Hepatocyte (in vitro differentiated cells): Measurements from ENCODE around the gene TNNC1. TPM values are rescaled to one million over a fixed set of nuclear protein-coding genes. Genes with fewer than 3 reads are reported as not detected.
A peak's percentile ranks its signal among the peaks of the same experiment; 100 is the strongest.

ENCODE experiments used
- DNase-seq: peaks from one replicate; pipeline ENCODE4 v3.0.0-alpha.2; 2016; ENCODE audit warnings: low spot score
- H2AFZ ChIP-seq: fragments of 200-600 bp; sonication (generic); 2 replicates; pipeline ENCODE4 v1.6.0; 2016; ENCODE audit warnings: antibody characterized with exemption, mild to moderate bottlenecking
- H3K27ac ChIP-seq: fragments of 200-600 bp; sonication (generic); 2 replicates; pipeline ENCODE4 v1.5.1; 2016; ENCODE audit warnings: mild to moderate bottlenecking
- H3K27me3 ChIP-seq: fragments of 200-600 bp; sonication (generic); 2 replicates; pipeline ENCODE4 v1.6.1; 2016
- H3K36me3 ChIP-seq: fragments of 200-600 bp; sonication (generic); replicated peaks from 2 replicates; pipeline ENCODE4 v1.5.1; 2016; ENCODE audit warnings: low read depth; ENCODE audit not compliant: insufficient read depth
- H3K4me1 ChIP-seq: fragments of 200-600 bp; sonication (generic); 2 replicates; pipeline ENCODE4 v1.5.1; 2016; ENCODE audit warnings: mild to moderate bottlenecking, moderate library complexity; ENCODE audit not compliant: insufficient read depth
- H3K4me2 ChIP-seq: fragments of 200-600 bp; sonication (generic); 2 replicates; pipeline ENCODE4 v1.6.0; 2016
- H3K4me3 ChIP-seq: fragments of 200-600 bp; sonication (generic); 2 replicates; pipeline ENCODE4 v1.5.1; 2016; ENCODE audit warnings: mild to moderate bottlenecking
- H3K79me2 ChIP-seq: fragments of 200-600 bp; sonication (generic); 2 replicates; pipeline ENCODE4 v1.6.0; 2017; ENCODE audit warnings: mild to moderate bottlenecking
- H3K9me2 ChIP-seq: fragments of 200-600 bp; sonication (generic); replicated peaks from 2 replicates; pipeline ENCODE4 v1.6.0; 2017; ENCODE audit warnings: mild to moderate bottlenecking; ENCODE audit not compliant: insufficient read depth
- H3K9me3 ChIP-seq: fragments of 200-600 bp; sonication (generic); 2 replicates; pipeline ENCODE4 v1.5.1; 2016; ENCODE audit warnings: low read depth, mild to moderate bottlenecking
- H4K20me1 ChIP-seq: fragments of 200-600 bp; sonication (generic); 2 replicates; pipeline ENCODE4 v1.6.0; 2016; ENCODE audit warnings: mild to moderate bottlenecking; ENCODE audit not compliant: insufficient read depth, poor library complexity, severe bottlenecking
- EZH2 ChIP-seq: fragments of 200-600 bp; sonication (generic); IDR thresholded peaks from 2 replicates; pipeline ENCODE4 v1.6.1; 2016; ENCODE audit warnings: antibody characterized with exemption, mild to moderate bottlenecking, borderline replicate concordance
- EZH2phosphoT487 ChIP-seq: fragments of 200-600 bp; sonication (generic); IDR thresholded peaks from one replicate; pipeline ENCODE4 v1.6.1; 2018; ENCODE audit warnings: antibody characterized with exemption, mild to moderate bottlenecking, low read depth, moderate library complexity; ENCODE audit not compliant: unreplicated experiment, severe bottlenecking
- WGBS: methylation state at CpG from one replicate; pipeline ENCODE4 v1.1.6; 2016; ENCODE audit warnings: low lambda C conversion rate; ENCODE audit errors: missing lambda C conversion rate; 5-methylcytosine and 5-hydroxymethylcytosine counted together
- polyA plus RNA-seq: library from polyadenylated mRNA; unstranded; fragments of >200 nt; fragmentation: Nextera tagmentation; extraction: Ambion mirVana; gene quantifications from 2 replicates; pipeline ENCODE4 v1.2.1, GENCODE V29; 2016
- total RNA-seq: library from RNA; depleted of rRNA; stranded (reverse); fragments of >200 nt; gene quantifications from 2 replicates; pipeline ENCODE4 v1.2.3, GENCODE V29; 2014
- TF ChIP-seq, protein P1 (sequence below): fragments of 200-600 bp; sonication (generic); IDR thresholded peaks from 2 replicates; pipeline ENCODE4 v1.5.1; 2016; ENCODE audit warnings: antibody characterized with exemption, mild to moderate bottlenecking; ENCODE audit not compliant: poor library complexity

TNNC1 gene
- total and polyA plus RNA-seq, 2 experiments from 2014 or later = 9.7 to 15.0 TPM

DNA sequence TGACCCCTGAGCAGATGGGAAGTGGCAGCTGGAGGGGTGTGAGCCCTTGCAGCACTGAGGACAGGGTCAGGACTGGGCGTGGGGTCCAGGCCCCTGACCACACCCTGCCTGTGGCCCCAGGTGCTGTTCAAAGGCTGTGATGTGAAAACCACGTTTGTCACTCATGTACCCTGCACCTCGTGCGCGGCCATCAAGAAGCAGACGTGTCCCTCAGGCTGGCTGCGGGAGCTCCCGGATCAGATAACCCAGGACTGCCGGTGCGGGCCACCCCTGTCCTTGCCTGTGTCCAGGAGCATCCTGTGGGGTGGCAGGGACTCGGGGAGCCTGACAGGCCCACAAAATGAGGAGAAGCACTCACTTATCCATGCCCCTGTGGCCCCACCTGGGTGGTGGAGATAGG is 47.2 kb upstream of the TNNC1 start:
- no peak for DNase-seq
- no peak for TF ChIP-seq EZH2
- TF ChIP-seq, protein P1, sequence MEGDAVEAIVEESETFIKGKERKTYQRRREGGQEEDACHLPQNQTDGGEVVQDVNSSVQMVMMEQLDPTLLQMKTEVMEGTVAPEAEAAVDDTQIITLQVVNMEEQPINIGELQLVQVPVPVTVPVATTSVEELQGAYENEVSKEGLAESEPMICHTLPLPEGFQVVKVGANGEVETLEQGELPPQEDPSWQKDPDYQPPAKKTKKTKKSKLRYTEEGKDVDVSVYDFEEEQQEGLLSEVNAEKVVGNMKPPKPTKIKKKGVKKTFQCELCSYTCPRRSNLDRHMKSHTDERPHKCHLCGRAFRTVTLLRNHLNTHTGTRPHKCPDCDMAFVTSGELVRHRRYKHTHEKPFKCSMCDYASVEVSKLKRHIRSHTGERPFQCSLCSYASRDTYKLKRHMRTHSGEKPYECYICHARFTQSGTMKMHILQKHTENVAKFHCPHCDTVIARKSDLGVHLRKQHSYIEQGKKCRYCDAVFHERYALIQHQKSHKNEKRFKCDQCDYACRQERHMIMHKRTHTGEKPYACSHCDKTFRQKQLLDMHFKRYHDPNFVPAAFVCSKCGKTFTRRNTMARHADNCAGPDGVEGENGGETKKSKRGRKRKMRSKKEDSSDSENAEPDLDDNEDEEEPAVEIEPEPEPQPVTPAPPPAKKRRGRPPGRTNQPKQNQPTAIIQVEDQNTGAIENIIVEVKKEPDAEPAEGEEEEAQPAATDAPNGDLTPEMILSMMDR = no peak
- H2AFZ ChIP-seq = no peak overlapping the region
- H3K9me3 ChIP-seq = no peaks in the 10 kb centered on the region
- no peaks in the 10 kb centered on the region for H4K20me1 ChIP-seq
- H3K79me2 ChIP-seq = no peaks in the 10 kb centered on the region
- no peaks in the 10 kb centered on the region for H3K27me3 ChIP-seq
- no peak overlapping the region for H3K4me3 ChIP-seq
- H3K36me3 ChIP-seq = no peaks in the 10 kb centered on the region
- H3K27ac ChIP-seq = no peak overlapping the region
- H3K4me1 ChIP-seq = no peaks in the 10 kb centered on the region
- 91% methylated on average over 11 of the region's 11 CpGs for WGBS
- no peak overlapping the region for H3K4me2 ChIP-seq
- H3K9me2 ChIP-seq = no peaks in the 10 kb centered on the region

DNA sequence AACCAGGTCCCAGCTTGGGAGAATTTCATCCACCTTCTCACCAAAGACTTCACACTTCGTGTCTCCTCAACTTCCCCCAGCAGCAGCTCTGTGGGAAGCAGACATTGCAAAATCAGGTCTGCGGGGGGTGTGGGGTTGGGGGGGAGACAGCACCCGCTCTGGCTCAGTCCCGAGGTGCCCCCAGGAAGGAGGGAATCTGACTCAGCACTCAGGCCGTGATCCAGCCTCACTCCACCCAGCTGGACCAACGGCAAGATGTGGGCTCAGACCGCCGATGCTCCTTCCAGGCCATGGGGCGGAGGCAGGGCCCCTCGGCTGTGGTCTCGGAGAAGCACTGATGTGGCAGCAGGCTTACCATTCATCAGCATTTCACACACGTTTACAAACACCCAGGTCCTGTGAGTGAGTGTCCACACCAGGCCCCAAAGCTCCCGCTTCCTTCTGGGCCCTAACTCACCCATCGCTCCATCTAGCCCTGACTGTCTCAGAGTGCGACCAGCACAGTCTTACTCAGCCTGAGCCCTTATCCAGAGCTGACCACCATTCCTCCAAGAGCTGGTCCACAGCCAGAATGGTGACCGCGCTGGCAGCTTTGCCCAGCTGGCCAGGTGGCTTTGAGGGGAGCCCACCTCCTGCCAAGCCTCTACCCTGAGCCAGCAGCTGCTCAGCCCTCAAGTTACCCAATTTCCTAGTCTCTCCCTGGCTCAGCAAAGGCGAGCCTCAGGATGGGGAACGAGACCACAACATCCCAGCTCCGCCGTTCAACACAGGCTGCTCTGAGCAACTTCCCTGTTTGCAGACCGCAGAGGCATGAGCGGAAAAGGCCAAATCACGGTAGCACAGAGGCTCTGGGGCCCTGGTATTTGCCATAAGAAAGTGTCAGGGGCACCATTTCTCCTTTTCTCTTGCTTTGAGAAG is 44.6 kb upstream of the TNNC1 start:
- H3K4me3 ChIP-seq = no peak overlapping the region
- TF ChIP-seq, protein P1 = no peak
- TF ChIP-seq EZH2phosphoT487 (no peak), EZH2 (no peak)
- peak overlapping the region; percentile 57 for H3K27ac ChIP-seq
- no peak overlapping the region for H3K4me2 ChIP-seq
- H3K9me3 ChIP-seq = no peaks in the 10 kb centered on the region
- H4K20me1 ChIP-seq = no peaks in the 10 kb centered on the region
- no peaks in the 10 kb centered on the region for H3K9me2 ChIP-seq
- no peaks in the 10 kb centered on the region for H3K27me3 ChIP-seq
- H3K36me3 ChIP-seq = no peaks in the 10 kb centered on the region
- H2AFZ ChIP-seq = no peak overlapping the region
- no peaks in the 10 kb centered on the region for H3K4me1 ChIP-seq
- 87% methylated on average over 24 of the region's 24 CpGs for WGBS
- DNase-seq = peak; percentile 47
- H3K79me2 ChIP-seq = no peaks in the 10 kb centered on the region

DNA sequence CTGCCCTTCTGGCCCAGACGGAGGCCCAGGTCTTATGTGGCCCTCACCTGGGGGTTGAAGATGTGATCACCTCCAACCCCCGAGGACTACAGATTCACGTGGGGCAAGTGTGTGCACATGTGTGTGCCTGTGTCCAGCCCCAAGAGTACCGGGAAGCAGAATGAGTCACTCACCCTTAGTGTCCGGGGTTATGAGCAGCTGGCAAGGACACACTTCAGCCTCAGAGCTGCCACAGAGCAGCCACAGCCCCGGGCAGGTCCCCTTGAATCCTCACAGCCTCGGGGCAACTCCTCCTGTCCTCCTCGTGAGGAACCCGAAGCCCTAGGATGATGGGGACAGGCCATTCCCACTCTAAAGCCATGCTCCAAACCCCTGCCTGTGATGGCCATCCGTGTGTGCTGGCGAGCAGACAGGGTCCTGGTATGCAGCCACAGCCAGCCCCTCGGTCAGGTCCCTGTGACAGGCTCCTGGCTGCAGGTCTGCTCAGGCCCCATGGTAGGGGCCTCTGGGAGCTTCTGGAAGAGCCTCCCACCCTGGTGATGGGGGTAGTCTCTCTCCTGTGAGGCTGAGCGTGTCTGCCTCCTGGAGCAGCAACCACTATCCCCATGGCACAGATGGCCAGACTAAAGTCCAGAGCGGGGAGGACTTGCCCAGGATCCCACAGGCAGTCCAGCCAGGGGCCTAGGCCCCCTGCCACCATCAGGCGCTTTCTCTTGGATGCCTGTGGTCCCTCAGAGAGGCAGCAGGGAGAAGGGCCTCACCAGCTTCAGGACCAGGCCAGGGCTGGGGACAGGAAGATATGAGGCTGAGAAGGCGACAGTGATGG is 42.1 kb upstream of the TNNC1 start:
- no peak overlapping the region for H3K4me3 ChIP-seq

More for the DNA sequence above, 42.1 kb upstream of the TNNC1 start:
- Histone ChIP-seq H3K9me2 (no peaks in the 10 kb centered on the region), H3K27ac (no peak overlapping the region), H3K27me3 (no peaks in the 10 kb centered on the region), H3K79me2 (no peaks in the 10 kb centered on the region), H3K36me3 (no peaks in the 10 kb centered on the region), H2AFZ (no peak overlapping the region), H4K20me1 (no peaks in the 10 kb centered on the region), H3K4me1 (no peaks in the 10 kb centered on the region), H3K9me3 (no peaks in the 10 kb centered on the region), H3K4me2 (no peak overlapping the region)
- 74% methylated on average over 16 of the region's 16 CpGs for WGBS
- DNase-seq = no peak
- no peak for TF ChIP-seq EZH2phosphoT487
- TF ChIP-seq EZH2 = no peak
- TF ChIP-seq, protein P1 = no peak
